ENCODE measurements around the gene DNAJC27. TPM values are rescaled to one million over a fixed set of nuclear protein-coding genes. Genes with fewer than 3 reads are reported as not detected.

The DNAJC27 gene
- total RNA-seq, 1 experiment from 2014 or later, result 4.6 TPM

GRCh38 chr2:24908461-24908901, 63.3 kb downstream of the DNAJC27 start:
- Histone ChIP-seq H3K4me1 (ENCODE audit: control insufficient read depth in 1 of 2, insufficient read depth in 2 of 2, low read length in 2 of 2) (no peaks in the 10 kb centered on the region), H3K27ac (ENCODE audit: low read depth, low read length) (no peak overlapping the region), H4K20me1 (ENCODE audit: insufficient read depth) (no peaks in the 10 kb centered on the region), H3K9me2 (ENCODE audit: insufficient read depth) (no peaks in the 10 kb centered on the region), H3K9ac (ENCODE audit: low read length) (no peak overlapping the region), H3K27me3 (ENCODE audit: insufficient read depth, low read length) (no peaks in the 10 kb centered on the region), H3K9me3 (ENCODE audit: control insufficient read depth in 1 of 2, insufficient read depth in 1 of 2, low read depth in 1 of 2, low read length in 2 of 2) (peaks cover 0 to 7% of the 10 kb centered on the region in 2 experiments; a peak in 1 of 4 replicates), H3K36me3 (ENCODE audit: control insufficient read depth in 1 of 2, insufficient read depth in 2 of 2, low read length in 2 of 2) (peaks cover 4 to 36% of the 10 kb centered on the region in 2 experiments; a peak in 3 of 4 replicates), H3K4me3 (replicated peaks in 1 of 2; ENCODE audit: low read depth in 1 of 2, low read length in 2 of 2) (no peak overlapping the region), H3K4me2 (ENCODE audit: low read length) (no peak overlapping the region), H2AFZ (ENCODE audit: low read depth, low read length, poor library complexity, severe bottlenecking) (no peak overlapping the region), H3K79me2 (ENCODE audit: insufficient read depth, low read length) (peaks cover 71% of the 10 kb centered on the region)
- DNase-seq (ENCODE audit: low read depth, low spot score), result no peak
- intact Hi-C loops (cut with micrococcal nuclease), result no loop called here
- BruUV-seq (replicated peaks), result no TSS peak
- RAD21 ChIA-PET (ENCODE audit: low non-redundant PET in 1 of 2, low total read pairs in 2 of 2, uncharacterized antibody in 2 of 2, unreplicated experiment in 2 of 2), result no interaction called here
- ATAC-seq, result no peak
- POLR2A ChIA-PET, result no interaction called here
- CTCF ChIA-PET, result no interaction called here
- TF ChIP-seq YY1 (IDR thresholded peaks at IDR 0.05; ENCODE audit: extremely low read depth, insufficient replicate concordance, low read depth, low read length) (no peak), SIN3A (IDR thresholded peaks at IDR 0.05; ENCODE audit: low read depth) (no peak), RAD21 (IDR thresholded peaks at IDR 0.05; ENCODE audit: low read depth) (no peak), FOSL1 (IDR thresholded peaks at IDR 0.05; ENCODE audit: low read depth) (no peak), CEBPB (IDR thresholded peaks at IDR 0.05; ENCODE audit: low read depth) (no peak), ZNF274 (IDR thresholded peaks at IDR 0.05; ENCODE audit: low read depth, low read length) (no peak), POLR2A (IDR thresholded peaks at IDR 0.05; ENCODE audit: borderline replicate concordance, extremely low read depth, insufficient read depth, insufficient read length) (no peak), ELF1 (IDR thresholded peaks at IDR 0.05; ENCODE audit: borderline replicate concordance, low read depth) (no peak)
- TF ChIP-seq, protein P1, sequence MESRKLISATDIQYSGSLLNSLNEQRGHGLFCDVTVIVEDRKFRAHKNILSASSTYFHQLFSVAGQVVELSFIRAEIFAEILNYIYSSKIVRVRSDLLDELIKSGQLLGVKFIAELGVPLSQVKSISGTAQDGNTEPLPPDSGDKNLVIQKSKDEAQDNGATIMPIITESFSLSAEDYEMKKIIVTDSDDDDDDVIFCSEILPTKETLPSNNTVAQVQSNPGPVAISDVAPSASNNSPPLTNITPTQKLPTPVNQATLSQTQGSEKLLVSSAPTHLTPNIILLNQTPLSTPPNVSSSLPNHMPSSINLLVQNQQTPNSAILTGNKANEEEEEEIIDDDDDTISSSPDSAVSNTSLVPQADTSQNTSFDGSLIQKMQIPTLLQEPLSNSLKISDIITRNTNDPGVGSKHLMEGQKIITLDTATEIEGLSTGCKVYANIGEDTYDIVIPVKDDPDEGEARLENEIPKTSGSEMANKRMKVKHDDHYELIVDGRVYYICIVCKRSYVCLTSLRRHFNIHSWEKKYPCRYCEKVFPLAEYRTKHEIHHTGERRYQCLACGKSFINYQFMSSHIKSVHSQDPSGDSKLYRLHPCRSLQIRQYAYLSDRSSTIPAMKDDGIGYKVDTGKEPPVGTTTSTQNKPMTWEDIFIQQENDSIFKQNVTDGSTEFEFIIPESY (IDR thresholded peaks at IDR 0.05; ENCODE audit: extremely low read depth, insufficient replicate concordance, low read length), result no peak
- TF ChIP-seq, protein P2, sequence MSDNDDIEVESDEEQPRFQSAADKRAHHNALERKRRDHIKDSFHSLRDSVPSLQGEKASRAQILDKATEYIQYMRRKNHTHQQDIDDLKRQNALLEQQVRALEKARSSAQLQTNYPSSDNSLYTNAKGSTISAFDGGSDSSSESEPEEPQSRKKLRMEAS (IDR thresholded peaks at IDR 0.05), result no peak

Measured in HCT116 (cell line).